Measurements from ENCODE around the gene RAMACL.
A peak's percentile ranks its signal among the peaks of the same experiment; 100 is the strongest.

Gene RAMACL

DNA sequence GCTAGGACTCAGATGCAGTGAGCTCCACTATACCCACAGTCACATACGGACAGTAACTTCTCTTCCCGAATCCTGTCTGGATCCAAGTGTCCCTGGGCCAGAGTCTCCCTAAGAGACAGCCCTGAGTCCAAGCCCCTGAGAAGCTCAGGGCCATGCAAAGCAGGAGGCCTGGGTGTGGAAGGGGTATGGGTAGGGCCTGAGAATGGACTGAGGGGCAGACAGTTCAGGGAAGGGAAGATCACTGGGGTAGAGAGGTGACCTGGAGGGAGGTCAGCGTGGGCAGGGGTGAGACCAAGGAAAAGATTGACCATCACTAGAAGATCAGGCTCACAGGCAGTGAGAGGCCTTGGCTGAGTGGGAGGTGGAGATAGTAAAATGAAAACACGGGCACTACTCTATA is 31.8 kb upstream of the RAMACL start:
- no peak for DNase-seq (ENCODE audit: low read depth)

DNA sequence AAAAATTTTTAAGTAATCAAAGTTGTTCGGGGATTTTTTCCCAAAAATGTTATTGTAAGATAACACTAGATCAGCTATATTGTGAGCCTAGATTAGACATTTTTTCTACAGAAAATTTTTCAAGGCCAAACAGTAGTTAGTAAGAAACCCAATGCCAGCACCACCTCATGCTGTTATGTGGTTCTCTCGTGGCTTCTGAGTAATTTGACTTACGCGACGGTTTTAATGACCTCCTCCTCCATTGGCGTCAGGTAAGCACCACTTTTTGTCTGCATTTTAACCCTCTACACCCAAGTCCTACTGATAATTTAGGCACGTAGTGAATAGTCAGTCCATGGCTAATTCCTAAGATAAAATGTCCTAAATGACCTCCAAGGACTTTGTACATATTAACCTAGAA is 30.9 kb upstream of the RAMACL start:
- no peak for DNase-seq (ENCODE audit: low read depth)

DNA sequence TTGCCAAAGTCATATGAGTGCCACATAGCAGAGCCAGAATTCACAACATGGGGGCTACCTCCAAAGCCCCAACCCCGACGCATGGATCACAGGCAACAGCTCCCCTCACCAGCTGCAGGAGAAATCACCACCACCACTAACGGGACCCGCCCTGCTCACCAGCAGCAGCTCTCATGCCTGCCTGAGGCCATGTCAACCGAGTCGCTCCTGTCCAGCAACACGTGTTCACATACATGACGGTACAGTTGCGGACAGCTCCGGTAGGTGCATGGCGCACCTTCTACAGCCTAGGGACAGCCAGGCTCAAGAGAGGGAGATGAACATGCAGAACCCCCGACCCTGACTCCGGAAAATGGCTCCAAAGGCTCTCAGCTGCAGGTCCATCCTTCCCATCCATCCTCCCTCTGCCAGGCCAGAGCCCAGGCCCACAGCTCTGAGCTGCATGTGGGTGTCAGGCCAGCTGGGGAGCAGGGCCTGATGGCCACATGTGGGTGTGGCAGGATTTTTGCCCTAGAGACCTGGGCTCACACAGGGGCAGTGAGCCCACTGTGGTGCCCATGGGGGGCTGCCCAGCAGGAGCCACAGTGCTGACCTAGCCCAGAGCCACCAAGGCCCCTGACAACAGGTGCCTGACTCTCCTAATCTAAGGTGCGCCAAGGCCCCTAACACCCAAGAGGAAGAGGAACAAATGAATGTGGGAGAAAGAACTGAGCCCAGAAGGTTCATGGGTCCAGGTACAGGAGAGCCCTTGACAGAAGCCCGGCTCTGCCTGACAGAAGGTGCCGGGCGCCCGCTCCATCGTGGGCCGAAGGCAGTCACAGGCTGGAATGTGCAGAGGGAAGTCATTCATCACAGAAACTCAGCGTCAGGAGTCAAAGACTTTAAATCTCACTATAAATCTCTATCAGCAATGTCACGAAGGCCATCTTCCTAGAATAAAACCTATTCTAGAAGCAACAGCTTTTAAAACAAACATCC is 30.1 kb upstream of the RAMACL start:
- no peak for DNase-seq (ENCODE audit: low read depth)

DNA sequence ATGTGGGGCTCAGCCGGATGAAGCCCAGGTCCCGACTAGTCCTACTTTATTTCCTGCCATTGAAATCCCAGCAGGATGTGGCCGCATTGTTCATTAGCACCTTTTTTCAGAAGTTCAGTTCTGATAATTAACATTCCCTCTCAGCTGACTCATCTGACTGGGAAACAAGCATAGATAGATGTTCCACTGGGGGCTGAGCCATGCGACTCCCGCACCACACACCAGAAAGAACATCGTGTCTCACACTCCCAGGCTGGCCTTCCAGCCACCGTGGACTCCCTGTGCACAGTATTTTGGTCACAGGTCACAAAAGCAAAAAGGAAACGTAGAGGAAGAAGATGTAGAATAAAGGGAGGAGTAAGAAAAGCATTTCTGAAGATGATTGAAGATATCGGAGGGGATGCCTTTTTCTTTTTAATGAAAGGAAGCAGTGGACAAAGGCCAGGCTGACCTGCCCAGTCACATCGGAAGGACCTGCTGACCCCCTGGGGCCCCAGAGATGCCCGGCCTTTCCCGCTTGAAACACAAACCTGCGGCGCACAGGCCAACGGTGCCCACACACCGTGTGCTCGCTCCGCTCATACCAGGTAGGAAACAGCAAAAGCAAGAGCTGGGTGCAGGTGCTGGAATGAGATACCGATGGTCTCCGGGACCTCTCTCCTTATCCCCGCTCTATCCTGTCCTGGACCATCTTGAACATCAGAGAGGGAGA is 28.7 kb upstream of the RAMACL start:
- DNase-seq (ENCODE audit: low read depth), result peak; percentile 67

DNA sequence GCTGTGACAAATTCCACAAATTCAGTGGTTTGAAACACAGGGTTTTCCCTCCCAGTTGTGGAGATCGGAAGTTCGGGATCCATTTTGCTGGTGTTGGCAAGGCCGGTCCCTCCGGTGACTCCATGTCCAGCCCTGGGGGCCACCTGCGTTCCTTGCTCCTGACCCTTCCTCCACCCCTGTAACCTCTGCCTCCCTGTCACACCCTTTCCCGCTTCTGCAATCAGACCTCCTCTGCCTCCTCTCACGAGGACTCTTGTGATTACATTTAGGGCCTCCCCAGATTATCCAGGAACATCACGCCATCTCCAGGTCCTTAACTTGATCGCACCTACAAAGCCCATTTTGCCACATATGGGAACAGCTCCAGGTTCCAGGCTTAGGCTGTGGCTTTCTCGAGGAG is 28.1 kb upstream of the RAMACL start:
- no peak for DNase-seq (ENCODE audit: low read depth)

DNA sequence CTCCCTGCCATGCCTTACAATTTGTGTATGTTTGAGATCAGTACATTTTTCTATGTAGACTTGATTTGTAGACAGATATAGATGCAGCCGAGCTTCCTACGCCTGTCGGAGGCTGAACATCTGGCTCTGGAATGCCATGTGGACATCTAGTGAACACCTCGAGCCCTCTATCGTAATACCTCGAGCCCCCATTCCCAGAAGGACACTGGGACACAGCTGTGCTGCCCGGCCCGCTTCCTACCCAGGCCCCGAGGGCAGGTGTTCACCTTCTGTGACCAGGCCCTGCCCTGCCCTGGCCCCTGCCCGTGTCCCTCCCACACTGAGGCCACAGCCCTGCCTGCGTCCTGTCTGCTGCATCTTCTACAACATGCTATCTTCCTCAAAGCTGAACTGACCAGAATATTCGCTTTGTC is 27.7 kb upstream of the RAMACL start:
- no peak for DNase-seq (ENCODE audit: low read depth)

DNA sequence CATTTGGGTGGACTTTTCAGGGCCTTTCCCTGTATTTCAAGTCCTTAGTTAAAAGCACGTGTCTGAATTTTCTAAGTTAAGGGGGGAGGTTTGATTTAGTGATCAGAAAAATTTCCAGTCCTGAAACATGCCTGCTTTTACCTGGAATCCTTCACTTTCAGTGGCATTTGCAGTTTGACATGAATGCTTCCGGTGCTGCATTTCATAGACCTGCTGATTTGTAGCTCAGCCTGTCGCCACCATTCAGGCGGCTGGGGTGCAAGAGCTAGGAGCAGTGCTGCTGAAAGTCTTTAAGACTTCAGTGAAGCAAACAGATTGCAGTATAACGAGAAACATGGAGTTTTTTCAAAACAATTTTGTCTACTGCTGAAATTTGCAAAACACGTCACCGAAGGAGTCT is 26.5 kb upstream of the RAMACL start:
- no peak for DNase-seq (ENCODE audit: low read depth)

DNA sequence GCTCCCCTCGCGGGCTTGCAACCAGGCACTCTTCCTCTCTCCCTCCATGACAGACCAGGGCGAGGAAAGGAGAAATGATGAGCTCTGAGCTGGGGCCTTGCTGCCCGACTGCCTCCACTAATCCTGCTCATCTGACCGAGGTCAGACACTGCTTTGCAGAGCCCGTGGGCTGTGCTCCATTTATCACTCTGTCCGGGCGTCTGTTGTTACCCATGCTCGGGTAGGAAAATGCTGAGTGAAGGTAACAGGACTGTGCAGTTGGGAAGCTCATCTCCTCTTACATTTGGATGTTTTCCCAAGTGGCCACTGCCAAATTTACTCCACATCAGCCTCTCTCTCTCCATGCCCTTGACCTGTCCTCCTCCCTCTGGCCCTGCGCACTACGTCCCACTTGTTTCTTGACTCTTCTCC is 26.0 kb upstream of the RAMACL start:
- no peak for DNase-seq (ENCODE audit: low read depth)

DNA sequence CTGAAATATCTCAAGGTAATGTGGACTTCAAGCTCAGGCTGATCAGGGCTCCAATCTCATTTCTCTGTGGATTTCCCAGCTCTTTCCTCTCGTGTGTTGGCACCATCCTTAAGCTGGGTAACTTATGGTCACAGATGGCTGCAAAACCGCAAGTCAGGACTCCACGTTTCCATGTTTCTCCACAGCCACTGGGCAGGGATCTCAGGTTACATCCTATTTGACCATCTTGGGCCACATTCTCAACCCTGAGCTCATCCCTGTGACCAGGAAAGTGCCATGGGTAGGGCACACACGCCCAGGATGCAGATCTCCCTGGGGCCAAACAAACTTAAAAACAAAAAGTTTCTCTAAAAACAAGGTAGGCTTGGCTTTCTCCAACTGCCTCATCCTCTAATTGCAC is 25.2 kb upstream of the RAMACL start:
- DNase-seq (ENCODE audit: low read depth), result no peak

DNA sequence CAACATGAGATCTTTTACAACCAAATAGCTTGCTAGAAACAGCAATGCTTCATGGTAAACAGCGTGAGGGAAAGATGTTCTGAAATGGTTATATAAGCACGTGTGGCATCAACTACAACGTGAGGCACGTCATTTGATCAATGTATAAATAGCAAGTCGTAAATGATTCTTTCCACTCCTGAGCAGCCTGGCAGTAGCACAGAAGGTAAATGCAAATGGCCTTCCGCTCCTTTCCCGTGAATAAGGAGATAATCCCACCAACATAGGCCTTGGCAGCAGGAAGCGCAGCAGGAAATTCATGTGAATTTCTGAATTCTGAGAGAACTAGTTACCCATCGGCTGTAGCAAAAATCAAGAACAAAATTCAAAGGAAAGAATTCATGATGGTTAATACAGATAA is 23.6 kb upstream of the RAMACL start:
- DNase-seq (ENCODE audit: low read depth), result no peak

DNA sequence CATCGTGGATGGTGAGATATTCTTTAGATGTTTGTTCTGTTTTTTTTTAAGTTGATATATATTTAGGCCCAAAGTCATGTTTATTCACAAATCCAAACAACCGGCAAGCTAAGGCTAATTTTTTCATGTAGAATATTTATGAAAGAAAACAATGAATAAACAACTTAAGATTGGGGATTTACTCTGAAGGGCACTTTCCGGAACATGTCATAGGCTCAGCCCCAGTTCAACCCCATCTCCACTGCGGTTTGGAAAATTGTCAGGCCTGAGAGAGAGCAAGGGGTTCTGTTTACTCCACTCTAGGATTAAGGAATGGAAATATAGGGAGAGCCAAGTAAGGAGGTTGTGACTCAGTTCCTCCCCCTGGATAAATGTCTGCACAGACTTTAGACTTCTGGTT is 22.3 kb upstream of the RAMACL start:
- DNase-seq (ENCODE audit: low read depth), result no peak

DNA sequence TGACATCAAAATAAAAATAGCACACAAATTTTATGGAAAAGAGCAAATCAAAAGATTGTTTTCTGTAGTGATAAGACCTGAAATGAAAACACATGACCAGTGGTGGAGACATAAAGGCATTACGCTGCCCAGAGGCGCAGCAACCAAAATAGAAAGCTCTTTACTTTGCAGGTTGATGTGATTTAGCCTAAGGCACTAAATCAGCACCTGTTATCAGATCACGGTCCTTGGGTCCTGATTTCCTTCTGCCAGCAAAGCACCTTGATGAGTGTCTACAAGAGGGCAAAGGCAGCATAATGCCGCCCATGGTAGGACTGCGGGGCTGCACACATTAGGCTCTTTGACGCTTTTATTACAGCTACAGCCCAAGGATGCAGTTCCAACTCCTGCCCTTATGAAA is 19.3 kb upstream of the RAMACL start:
- no peak for DNase-seq (ENCODE audit: low read depth)

DNA sequence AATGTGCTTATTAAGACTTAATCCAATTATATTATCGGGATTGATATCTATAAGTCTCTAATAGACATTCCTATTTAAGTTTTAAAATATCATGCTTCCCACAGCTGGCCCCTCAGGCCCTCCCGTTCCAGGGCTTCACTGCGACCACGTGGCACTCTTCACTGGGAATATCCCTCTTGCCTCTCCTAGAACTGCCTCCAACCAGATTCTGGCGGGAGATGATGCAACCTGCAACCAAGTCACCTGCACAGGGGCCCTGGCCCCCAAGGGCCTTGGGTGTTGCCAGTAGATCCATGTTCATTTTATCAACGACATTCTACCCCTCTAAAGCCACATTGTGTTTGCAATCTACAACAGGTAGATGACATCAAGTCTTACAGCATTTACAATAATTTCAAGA is 18.4 kb upstream of the RAMACL start:
- no peak for DNase-seq (ENCODE audit: low read depth)

DNA sequence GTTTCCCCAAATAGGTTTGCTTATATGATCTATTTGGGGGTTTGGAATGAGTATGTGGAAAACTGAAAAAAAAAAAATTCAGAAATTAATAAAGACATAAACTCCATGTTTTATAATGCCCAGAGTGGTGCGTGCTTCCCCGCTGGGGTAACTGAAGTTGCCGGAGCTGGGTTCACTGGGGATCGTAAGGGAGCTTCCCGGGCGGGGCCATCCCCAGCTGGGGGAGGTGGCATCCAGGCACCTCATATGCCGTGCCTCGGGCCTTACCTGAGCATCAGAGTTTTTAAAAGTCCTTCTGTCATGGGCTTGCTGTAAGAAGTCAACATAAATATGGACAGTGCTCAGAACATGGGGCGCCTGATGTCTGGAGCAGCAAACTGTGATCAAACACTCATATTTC is 17.9 kb upstream of the RAMACL start:
- DNase-seq (ENCODE audit: low read depth), result no peak

DNA sequence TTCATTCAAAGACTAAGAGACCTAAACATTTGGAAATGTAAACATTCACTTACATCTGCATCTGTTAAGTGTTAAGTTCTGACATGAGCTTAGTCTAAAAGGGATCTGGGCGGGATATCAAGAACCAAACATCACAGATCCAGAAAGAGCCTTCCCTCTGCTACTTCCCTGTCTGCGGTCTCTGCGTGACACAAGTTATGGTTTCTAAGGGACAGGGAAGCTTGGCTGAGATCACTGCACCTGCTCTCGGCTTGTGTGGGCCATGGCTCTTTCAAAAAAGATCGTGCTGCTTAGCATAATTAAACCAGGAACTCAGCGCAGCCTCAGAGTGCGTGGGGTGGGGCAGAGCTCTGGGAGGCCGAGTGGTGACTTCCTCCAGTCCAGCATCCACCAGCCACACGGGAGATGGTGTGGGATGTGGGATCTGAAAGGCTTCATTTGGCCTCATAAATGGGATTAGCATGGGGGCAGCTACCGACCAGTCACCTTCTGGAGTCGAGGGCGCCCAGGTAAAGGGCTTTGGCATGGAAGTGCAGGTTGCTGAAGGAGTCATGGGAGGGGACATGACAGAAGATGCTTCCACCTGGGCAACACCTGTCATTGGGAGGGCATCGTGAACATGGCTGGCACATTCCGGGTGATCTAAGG is 16.7 kb upstream of the RAMACL start:
- no peak for DNase-seq (ENCODE audit: low read depth)

DNA sequence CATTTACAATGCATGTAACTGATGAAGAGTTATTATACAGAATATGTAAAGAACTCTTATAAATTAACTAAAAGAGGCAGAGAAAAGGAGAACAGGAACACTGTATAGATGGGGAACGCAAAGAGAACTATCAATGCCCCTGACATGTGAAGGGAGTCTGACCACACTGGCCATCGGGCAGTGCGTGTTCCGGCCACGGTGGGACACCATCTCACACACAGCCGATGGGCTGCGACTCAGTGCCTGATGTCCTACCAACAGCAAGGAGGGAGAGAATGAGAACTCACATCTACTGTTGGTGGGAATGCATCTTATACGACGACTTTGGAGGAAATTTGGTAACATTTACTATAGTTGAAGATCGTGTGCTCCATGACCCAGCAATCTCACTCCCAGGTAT is 15.5 kb upstream of the RAMACL start:
- DNase-seq (ENCODE audit: low read depth), result no peak

DNA sequence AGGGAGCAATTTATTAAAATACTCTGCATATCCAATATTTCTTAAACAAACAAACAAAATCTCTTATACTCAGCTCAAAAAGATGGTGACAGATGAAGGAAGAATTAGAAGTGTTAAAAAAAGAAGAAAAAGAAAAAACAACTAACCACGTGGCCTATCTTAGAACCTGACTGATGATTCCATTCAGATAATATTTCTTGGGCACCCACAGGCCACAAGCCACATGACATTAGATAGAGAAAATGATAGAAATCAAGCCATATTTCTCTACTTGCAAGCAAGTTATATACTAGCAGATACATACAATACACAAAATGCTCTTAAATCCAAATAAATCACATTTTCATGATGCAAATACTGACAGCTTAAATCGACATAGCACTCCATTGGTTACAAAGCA is 14.5 kb upstream of the RAMACL start:
- DNase-seq (ENCODE audit: low read depth), result peak; percentile 56

DNA sequence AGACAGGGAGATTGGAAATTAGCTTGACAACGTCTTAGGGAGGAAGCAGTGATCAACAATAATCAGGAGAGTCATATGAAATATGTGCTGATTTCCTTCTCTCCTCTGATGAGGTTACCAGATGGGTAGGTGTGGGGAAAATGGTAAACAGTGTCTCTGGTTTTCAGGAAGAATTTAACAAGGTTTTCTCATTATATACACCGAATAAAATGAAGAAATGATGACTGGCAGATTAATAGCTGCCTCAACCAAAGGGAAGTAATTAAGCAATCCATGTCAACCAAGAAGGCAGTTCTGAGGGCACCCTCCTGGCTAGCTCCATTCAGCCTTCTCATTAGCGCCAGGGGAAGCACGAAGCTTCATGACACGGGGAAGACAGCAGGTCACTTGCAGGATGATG is 12.7 kb upstream of the RAMACL start:
- no peak for DNase-seq (ENCODE audit: low read depth)

DNA sequence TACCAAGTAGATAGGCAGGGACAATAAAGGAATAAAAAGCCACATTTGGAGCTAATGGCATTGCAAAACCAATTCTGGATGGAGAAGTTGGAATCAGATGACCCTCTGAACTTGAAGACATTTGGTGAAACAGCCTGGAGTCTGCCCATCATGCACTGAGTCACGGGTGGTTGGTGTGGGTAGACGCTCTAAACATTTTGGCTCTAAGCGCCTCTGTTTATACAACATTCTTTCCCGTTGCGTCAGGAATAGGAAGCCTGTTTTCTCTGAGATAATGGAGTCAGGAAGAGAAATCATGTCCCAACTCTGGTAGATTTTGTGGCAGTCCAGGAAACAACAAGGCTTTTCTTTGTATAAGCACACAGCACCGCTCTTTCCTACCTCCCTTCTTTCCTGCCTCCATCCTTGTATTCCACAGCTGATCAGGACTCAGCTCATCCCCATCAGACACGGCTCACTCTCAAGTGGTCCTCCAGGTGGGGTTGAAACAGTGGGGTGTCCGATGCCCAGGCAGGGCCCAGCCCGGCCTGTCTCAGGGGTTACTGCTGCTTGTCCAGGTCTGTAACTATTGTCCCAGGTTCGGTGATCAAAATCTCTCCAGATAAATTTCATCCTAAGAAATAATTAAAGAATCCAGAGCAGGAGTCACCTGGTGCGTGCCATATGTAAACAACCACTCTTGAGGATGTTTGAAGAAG is 12.1 kb upstream of the RAMACL start:
- DNase-seq (ENCODE audit: low read depth), result peak; percentile 98

DNA sequence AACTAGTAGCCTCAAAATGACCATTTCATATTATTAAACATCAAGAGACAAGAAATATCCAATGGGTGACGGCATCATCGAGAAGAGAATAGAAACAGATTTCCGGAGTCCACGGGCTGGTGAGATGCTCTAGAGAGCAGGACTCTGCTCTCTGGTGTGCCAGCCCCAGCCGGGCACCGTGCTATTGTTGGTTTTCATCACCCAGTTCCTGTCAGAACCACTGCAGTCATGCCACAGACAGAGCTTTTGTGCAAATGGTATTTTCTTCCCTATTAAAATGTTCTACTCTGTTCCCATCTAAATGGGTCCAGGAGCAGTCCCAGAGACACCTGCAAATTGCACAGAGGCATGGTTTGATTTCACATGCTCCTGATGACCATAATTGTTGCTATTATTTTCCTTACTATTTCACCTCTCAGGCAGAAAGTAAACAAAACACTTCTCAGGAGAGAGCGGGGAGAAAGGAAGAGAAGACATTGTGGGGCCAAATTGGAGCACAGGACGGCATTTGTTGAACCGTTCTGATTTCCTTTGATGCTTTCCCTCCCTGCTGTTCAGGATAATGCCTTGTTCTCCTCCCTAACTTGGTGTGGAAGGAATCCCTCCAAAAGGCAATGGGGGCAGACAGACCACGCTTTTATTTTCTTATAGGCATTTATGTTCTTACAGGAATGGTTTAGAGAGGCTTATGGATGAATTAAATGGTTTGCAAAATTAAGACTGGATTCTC is 11.4 kb upstream of the RAMACL start:
- no peak for DNase-seq (ENCODE audit: low read depth)

DNA sequence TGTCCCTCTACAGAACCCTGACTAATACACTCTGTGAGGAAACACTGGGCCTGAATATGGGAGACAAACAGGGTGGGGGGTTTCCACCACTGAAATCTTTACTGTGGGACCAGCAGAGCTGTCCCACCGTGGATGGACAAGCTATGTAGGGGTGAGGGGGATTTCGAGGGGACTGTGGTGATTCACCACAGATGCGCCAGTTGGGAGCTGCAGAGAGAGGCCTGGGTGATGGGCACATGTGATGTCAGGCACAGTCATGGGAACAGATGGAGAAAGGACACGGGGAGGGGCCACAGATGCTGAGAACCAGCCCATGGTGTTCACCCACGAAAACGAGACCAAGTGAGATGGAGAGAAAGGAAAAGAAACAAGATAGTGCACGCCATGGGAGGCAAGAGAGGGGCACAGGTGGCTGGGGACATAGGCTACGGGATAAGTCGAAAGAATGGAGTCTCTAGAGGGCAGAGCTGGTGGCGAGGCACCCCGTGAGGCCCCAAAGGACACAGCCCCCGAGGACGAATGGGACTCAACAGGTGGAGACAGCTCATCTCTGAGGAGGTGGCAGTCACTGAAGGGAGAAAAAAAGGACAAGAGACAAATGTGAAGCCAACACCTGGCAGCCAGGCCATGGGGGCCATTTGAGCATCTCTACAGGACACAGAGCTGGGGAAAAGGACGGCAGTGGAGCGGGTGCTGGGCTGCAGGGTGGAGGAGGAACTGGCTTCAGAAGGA is 10.5 kb upstream of the RAMACL start:
- no peak for DNase-seq (ENCODE audit: low read depth)

Measured in EH (cell line).